Measurements from ENCODE around the gene C10orf120.

GRCh38 chr10:122710576-122710975 lies 10.9 kb upstream of the C10orf120 start:
- TF ChIP-seq CTCF (IDR thresholded peaks at IDR 0.05; ENCODE audit: insufficient read depth, low read length) = no peak
- no peak for TF ChIP-seq REST (IDR thresholded peaks at IDR 0.05; ENCODE audit: insufficient replicate concordance, low read depth)
- no peak for TF ChIP-seq POLR2AphosphoS5 (IDR thresholded peaks at IDR 0.05; ENCODE audit: low read depth)
- TF ChIP-seq GABPA (IDR thresholded peaks at IDR 0.05; ENCODE audit: low read depth) = no peak
- no peak for TF ChIP-seq SPI1 (IDR thresholded peaks at IDR 0.05; ENCODE audit: borderline replicate concordance, low read depth)
